Keratinocyte (primary cell): Measurements from ENCODE around the gene FSIP1.

ENCODE experiments used
- CTCF ChIP-seq, 3 experiments: IDR thresholded peaks in 1 of 3; conservative IDR thresholded peaks in 1 of 3; optimal IDR thresholded peaks in 1 of 3; 2 replicates in 2 of 3; 3 replicates in 1 of 3; pipeline versions ENCODE3 to v1.5.1; 2011; ENCODE audit warnings: low read length in 3 of 3, mild to moderate bottlenecking in 3 of 3, moderate library complexity in 2 of 3, control low read depth in 1 of 3, inconsistent platforms in 1 of 3; ENCODE audit not compliant: insufficient read depth in 2 of 3; ENCODE audit errors: extremely low read depth in 1 of 3
- EZH2 ChIP-seq: IDR thresholded peaks from one replicate; pipeline ENCODE4 v1.6.1; 2012; ENCODE audit warnings: inconsistent platforms, mild to moderate bottlenecking, low read length, moderate library complexity

- TF ChIP-seq CTCF (optimal IDR thresholded peaks at IDR 0.05 in 1 of 3, IDR thresholded peaks at IDR 0.05 in 1 of 3, conservative IDR thresholded peaks at IDR 0.05 in 1 of 3; ENCODE audit: extremely low read depth in 1 of 3, insufficient read depth in 2 of 3, low read length in 3 of 3), result no peak
- TF ChIP-seq EZH2, result no peak
These were observed 194.7 kb downstream of the FSIP1 start for GRCh38 chr15:39587731-39588530.
